Measurements from ENCODE around the gene EXD3. TPM values are rescaled to one million over a fixed set of nuclear protein-coding genes. Genes with fewer than 3 reads are reported as not detected.

The EXD3 gene
- total RNA-seq, 4 donors from 2014 or later, result 8.3 to 22.3 (median 14.2) TPM

DNA sequence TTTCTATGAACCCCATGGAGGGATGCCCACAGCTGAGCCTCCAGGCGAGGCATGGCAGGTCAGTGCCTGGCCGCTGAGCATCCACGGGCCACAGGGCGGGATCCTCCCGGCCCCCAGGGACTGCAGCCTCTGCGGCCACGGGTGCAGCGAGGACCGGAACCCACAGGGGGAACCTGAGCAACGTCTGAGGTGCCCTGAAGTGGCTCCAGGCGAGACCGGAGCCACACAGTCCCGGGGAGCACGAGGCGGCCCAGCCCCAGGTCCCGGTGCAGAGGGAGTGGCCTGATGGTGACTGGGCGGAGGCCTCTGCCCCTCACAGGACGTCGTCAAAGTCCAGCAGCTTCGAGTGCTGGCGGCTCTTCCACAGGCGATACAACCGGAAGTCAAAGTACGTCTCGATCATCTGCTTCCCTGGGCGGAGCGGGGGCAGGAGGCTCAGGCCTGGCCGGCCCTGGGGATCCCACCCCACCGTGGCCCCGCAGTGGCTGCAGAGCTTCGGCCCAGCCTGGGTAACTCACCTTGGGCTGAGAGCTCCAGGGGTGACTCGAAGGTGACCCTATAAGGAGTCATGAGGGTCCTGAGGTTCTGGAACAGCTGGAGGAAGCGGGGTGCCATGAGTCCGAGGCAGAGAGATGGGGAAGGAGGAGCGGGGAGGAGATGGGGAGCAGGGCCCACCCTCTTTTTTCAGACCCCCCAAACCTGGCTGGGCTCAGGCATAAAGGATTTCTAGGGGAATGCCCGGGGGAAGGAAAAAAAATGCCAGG is 26.3 kb upstream of the EXD3 start:
- no peak for DNase-seq (ENCODE audit: extremely low spot score)
- 90% methylated on average over 14 of the region's 36 CpGs for WGBS
- Histone ChIP-seq H3K27ac (replicated peaks in 1 of 4) (no peak overlapping the region), H3K9me3 (no peaks in the 10 kb centered on the region), H3K4me3 (no peak overlapping the region), H3K27me3 (peaks cover 0 to 16% (median 0%) of the 10 kb centered on the region in 4 donors), H3K4me1 (peaks cover 2 to 23% (median 16%) of the 10 kb centered on the region in 4 donors), H3K36me3 (peaks cover 6 to 35% (median 30%) of the 10 kb centered on the region in 4 donors)
- TF ChIP-seq, protein P1, sequence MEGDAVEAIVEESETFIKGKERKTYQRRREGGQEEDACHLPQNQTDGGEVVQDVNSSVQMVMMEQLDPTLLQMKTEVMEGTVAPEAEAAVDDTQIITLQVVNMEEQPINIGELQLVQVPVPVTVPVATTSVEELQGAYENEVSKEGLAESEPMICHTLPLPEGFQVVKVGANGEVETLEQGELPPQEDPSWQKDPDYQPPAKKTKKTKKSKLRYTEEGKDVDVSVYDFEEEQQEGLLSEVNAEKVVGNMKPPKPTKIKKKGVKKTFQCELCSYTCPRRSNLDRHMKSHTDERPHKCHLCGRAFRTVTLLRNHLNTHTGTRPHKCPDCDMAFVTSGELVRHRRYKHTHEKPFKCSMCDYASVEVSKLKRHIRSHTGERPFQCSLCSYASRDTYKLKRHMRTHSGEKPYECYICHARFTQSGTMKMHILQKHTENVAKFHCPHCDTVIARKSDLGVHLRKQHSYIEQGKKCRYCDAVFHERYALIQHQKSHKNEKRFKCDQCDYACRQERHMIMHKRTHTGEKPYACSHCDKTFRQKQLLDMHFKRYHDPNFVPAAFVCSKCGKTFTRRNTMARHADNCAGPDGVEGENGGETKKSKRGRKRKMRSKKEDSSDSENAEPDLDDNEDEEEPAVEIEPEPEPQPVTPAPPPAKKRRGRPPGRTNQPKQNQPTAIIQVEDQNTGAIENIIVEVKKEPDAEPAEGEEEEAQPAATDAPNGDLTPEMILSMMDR (IDR thresholded peaks at IDR 0.05), result no peak
- TF ChIP-seq EP300 (IDR thresholded peaks at IDR 0.05) (no peak), POLR2AphosphoS5 (IDR thresholded peaks at IDR 0.05) (no peak), POLR2A (IDR thresholded peaks at IDR 0.05; ENCODE audit: low read depth) (no peak)
- intact Hi-C loops (cut with DNase I), result no loop called here

DNA sequence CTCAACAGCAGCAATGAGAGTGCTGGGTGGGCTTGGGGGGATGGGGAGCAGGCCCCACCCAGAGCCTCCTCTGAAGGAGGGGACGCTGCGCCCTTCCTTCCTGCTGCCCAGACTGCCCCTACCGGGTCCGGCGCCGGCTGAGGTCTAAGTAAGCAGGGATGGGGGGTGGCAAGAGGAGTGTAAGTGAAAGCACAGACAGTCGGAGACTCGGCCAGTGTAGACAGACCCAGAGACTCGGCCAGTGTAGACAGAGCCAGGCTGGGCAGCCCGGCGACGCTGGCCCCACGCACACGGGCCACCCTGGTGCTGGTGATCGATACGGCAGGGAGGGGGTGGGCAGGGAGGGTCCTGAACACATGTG is 25.6 kb upstream of the EXD3 start:
- Histone ChIP-seq H3K36me3 (peaks cover 6 to 34% (median 30%) of the 10 kb centered on the region in 4 donors), H3K4me3 (no peak overlapping the region), H3K4me1 (peaks cover 0 to 18% (median 11%) of the 10 kb centered on the region in 4 donors), H3K27ac (replicated peaks in 1 of 4) (no peak overlapping the region), H3K9me3 (no peaks in the 10 kb centered on the region), H3K27me3 (peaks cover 0 to 23% (median 0%) of the 10 kb centered on the region in 4 donors)
- 92% methylated on average over 2 of the region's 16 CpGs for WGBS
- intact Hi-C loops (cut with DNase I), result no loop called here
- no peak for DNase-seq (ENCODE audit: extremely low spot score)
- TF ChIP-seq, protein P1 (IDR thresholded peaks at IDR 0.05), result no peak
- TF ChIP-seq EP300 (IDR thresholded peaks at IDR 0.05) (no peak), POLR2A (IDR thresholded peaks at IDR 0.05; ENCODE audit: low read depth) (no peak), POLR2AphosphoS5 (IDR thresholded peaks at IDR 0.05) (no peak)

DNA sequence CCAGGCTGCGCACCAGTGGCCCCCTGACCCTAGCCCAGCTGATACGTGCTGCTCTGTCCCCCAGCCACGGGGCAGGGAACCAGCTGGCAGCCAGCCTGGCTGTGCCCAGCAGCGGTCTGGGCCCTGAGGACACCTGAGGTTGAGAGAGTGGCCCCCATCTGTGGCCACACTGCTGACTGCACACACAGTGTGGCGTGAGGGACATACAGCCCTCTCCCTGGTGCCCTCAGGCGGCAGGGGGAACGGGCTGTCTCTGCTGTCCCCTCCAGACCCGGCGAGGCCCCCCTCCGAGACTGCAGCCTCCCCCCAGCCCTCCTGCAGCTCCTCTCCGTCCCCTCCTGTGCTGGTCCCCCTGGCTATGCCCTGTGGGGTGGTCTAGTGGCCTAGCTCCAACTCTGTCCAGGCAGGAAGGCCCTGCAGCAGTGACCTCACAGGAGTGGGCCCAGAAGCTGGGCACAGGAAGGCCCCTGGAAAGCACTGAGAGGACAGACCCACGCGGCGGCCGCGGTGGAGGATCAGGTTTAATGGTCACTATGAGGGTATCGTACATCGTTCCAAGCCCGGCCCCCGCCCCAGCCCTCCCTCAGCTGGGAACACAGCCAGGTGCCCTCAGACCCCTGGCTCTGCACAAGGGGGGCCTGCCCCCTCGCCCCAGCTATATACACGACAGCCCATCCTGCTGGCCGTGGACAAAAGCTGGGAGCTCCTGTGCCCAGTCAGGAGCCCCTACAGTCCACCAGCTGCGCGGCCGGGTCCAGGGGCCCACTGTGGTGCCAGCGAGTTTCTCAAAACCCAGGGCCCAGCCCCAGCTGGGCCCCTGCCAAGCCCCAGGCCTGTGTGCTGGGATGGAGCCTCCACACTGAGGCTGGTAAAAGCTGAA is 25.0 kb upstream of the EXD3 start:
- Histone ChIP-seq H3K9me3 (no peaks in the 10 kb centered on the region), H3K4me1 (peaks cover 0 to 12% (median 6%) of the 10 kb centered on the region in 4 donors), H3K4me3 (no peak overlapping the region), H3K27me3 (peaks cover 0 to 28% (median 1%) of the 10 kb centered on the region in 4 donors), H3K36me3 (peaks cover 6 to 28% (median 25%) of the 10 kb centered on the region in 4 donors), H3K27ac (replicated peaks in 1 of 4) (no peak overlapping the region)
- 69% methylated on average over 6 of the region's 27 CpGs for WGBS
- intact Hi-C loops (cut with DNase I), result no loop called here
- TF ChIP-seq POLR2A (IDR thresholded peaks at IDR 0.05; ENCODE audit: low read depth), result no peak
- no peak for TF ChIP-seq POLR2AphosphoS5 (IDR thresholded peaks at IDR 0.05)
- TF ChIP-seq EP300 (IDR thresholded peaks at IDR 0.05), result no peak
- no peak for DNase-seq (ENCODE audit: extremely low spot score)

DNA sequence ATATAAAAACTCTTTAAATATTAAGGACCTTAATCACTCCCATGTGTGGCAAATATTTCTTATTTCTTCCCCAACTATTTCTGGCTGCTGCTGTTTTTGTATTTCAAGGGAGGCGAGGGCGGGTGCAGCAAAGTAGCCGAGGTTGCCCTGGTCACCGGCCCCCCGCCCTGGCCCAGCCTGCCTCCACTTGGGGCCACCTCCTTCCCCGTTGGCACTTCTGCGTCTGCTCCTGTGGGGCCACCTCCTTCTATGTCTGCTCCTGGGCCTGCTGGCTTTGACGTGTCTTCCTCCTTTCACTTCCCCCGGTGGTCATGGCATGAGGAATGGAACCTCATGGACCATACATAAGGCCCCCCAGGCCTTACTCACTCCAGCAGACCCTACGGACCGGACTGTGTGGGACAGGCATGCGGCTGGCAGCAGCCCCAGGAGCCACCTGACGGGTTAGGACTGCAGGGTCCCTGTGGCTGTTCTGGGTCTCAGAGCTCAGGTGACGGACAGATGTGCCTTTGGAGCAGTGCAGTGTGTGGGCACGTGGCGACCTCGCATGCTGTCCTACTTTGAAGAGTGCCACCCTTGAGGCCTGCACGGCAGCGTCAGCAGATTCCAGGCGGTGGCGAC is 24.0 kb upstream of the EXD3 start:
- H3K4me1 ChIP-seq, result peaks cover 0 to 13% (median 6%) of the 10 kb centered on the region in 4 donors
- no peaks in the 10 kb centered on the region for H3K9me3 ChIP-seq
- DNase-seq (ENCODE audit: extremely low spot score), result no peak
- 74% methylated on average over 13 of the region's 21 CpGs for WGBS
- TF ChIP-seq, protein P1 (IDR thresholded peaks at IDR 0.05), result no peak
- no peak for TF ChIP-seq POLR2A (IDR thresholded peaks at IDR 0.05; ENCODE audit: low read depth)
- TF ChIP-seq POLR2AphosphoS5 (IDR thresholded peaks at IDR 0.05), result no peak
- TF ChIP-seq EP300 (IDR thresholded peaks at IDR 0.05), result no peak
- no peak overlapping the region for H3K4me3 ChIP-seq
- H3K27ac ChIP-seq (replicated peaks in 1 of 4), result no peak overlapping the region
- peaks cover 0 to 36% (median 4%) of the 10 kb centered on the region in 4 donors for H3K27me3 ChIP-seq
- intact Hi-C loops (cut with DNase I), result no loop called here
- peaks cover 0 to 20% (median 17%) of the 10 kb centered on the region in 4 donors for H3K36me3 ChIP-seq

Measured in esophagus muscularis mucosa (tissue), 4 donors.